GM12878 (cell line): ENCODE results near the gene HMGN4. TPM values are rescaled to one million over a fixed set of nuclear protein-coding genes. Genes with fewer than 3 reads are reported as not detected.
"Not testable (repeated sequence)": the region's sequence is repeated elsewhere in the genome, so short reads cannot be mapped to it uniquely, and the experiment has no call there.

Source experiments
- ATAC-seq: fragments of 200-7000 bp; cut with Tn5 transposase; 3 replicates; pipeline ENCODE4 v1.9.1; 2020; ENCODE audit warnings: mild to moderate bottlenecking, moderate library complexity
- BruUV-seq: library from RNA; stranded (reverse); fragments of 400-500 nt; replicated peaks from 2 replicates; lab custom pipeline; 2021; lab: Mats Ljungman, UMichigan
- CTCF ChIA-PET: fragments of 300-600 bp; sonication (Branson Sonifier 250); formaldehyde crosslinking; extraction: SDS; loops from one replicate; lab custom pipeline; 2021; ENCODE audit warnings: inconsistent platforms; lab: Yijun Ruan, JAX
- POLR2A ChIA-PET: fragments of 350-600 bp; formaldehyde crosslinking; extraction: SDS; loops from one replicate; lab custom pipeline; 2021; ENCODE audit warnings: inconsistent platforms; lab: Charles Lee
- RAD21 ChIA-PET: fragments of 300-600 bp; sonication (Branson Sonifier 250); formaldehyde crosslinking; loops from one replicate; lab custom pipeline; 2023; ENCODE audit warnings: antibody characterized with exemption; ENCODE audit not compliant: unreplicated experiment; lab: Charles Lee
- SMC1A ChIA-PET: fragments of 300-600 bp; sonication (Branson Sonifier 250); formaldehyde crosslinking; loops from one replicate; lab custom pipeline; 2023; ENCODE audit not compliant: unreplicated experiment, uncharacterized antibody; lab: Charles Lee
- DNase-seq: peaks from one replicate; pipeline ENCODE4 v3.0.0-alpha.2; 2011; ENCODE audit warnings: low read depth, low spot score
- FAIRE-seq: peaks from 3 replicates; lab custom pipeline; 2011; peaks lifted over from hg19 to GRCh38; lab: Jason Lieb, UNC
- H2AFZ ChIP-seq: 2 replicates; pipeline ENCODE4 v1.6.0; 2011; ENCODE audit warnings: low read depth, low read length, control low read depth; ENCODE audit not compliant: control insufficient read depth
- H3K27ac ChIP-seq: 2 replicates; pipeline ENCODE4 v1.5.1; 2011; ENCODE audit warnings: control low read depth; ENCODE audit not compliant: control insufficient read depth, insufficient read depth
- H3K27me3 ChIP-seq, 2 experiments: replicated peaks in 1 of 2; 2 replicates each; pipeline versions ENCODE4 v1.6.0 to v1.6.1; 2011; ENCODE audit warnings: low read length in 1 of 2; ENCODE audit not compliant: control insufficient read depth in 2 of 2, insufficient read depth in 2 of 2
- H3K36me3 ChIP-seq, 2 experiments: 2 replicates each; pipeline ENCODE4 v1.5.1; 2011; ENCODE audit warnings: low read length in 1 of 2; ENCODE audit not compliant: control insufficient read depth in 2 of 2, insufficient read depth in 2 of 2
- H3K4me1 ChIP-seq: 2 replicates; pipeline ENCODE4 v1.6.1; 2011; ENCODE audit warnings: mild to moderate bottlenecking, low read length, moderate library complexity, mixed read lengths; ENCODE audit not compliant: control insufficient read depth, insufficient read depth
- H3K4me2 ChIP-seq: 2 replicates; pipeline ENCODE4 v1.6.0; 2011; ENCODE audit warnings: control low read depth; ENCODE audit not compliant: control insufficient read depth, insufficient read depth
- H3K4me3 ChIP-seq: fragments of 200-600 bp; sonication (generic); 2 replicates; pipeline ENCODE4 v1.5.1; 2016
- H3K79me2 ChIP-seq: 2 replicates; pipeline ENCODE4 v1.6.0; 2011; ENCODE audit warnings: low read length; ENCODE audit not compliant: control insufficient read depth, insufficient read depth
- H3K9ac ChIP-seq: 2 replicates; pipeline ENCODE4 v1.8.0; 2011; ENCODE audit warnings: low read length, control low read depth, mixed read lengths; ENCODE audit not compliant: control insufficient read depth, insufficient read depth
- H3K9me3 ChIP-seq: replicated peaks from 3 replicates; pipeline ENCODE4 v1.5.1; 2011; ENCODE audit warnings: mild to moderate bottlenecking, low read length; ENCODE audit not compliant: control insufficient read depth, insufficient read depth
- H4K20me1 ChIP-seq: 2 replicates; pipeline ENCODE4 v1.6.0; 2011; ENCODE audit not compliant: control insufficient read depth, insufficient read depth
- ETV6 ChIP-seq, 2 experiments: fragments of 450-650 bp in 1 of 2; IDR thresholded peaks in 1 of 2; conservative IDR thresholded peaks in 1 of 2; 2 replicates each; pipeline ENCODE4 v1.6.1; 2014; ENCODE audit warnings: antibody characterized with exemption in 1 of 2, borderline replicate concordance in 1 of 2, low read depth in 1 of 2, mild to moderate bottlenecking in 1 of 2, moderate library complexity in 1 of 2
- WGBS: methylation state at CpG from one replicate; pipeline ENCODE4 v1.1.6; 2016; ENCODE audit warnings: low lambda C conversion rate; ENCODE audit not compliant: insufficient replicate concordance, insufficient coverage; ENCODE audit errors: missing lambda C conversion rate; 5-methylcytosine and 5-hydroxymethylcytosine counted together
- in situ Hi-C: fragments of 300-500 bp; cut with MboI; formaldehyde crosslinking; loops from 9 replicates; pipeline ENCODE4 v1.14.3; 2018; ENCODE audit warnings: mixed read lengths
- intact Hi-C: fragments of 100-400 bp; cut with micrococcal nuclease; formaldehyde crosslinking; loops from one replicate; pipeline ENCODE4 v1.14.2; 2022; ENCODE audit not compliant: unreplicated experiment
- polyA plus RNA-seq, 11 experiments: library from polyadenylated mRNA; depleted of rRNA in 4 of 11; unstranded in 6 of 11; stranded (reverse) in 5 of 11; fragments of >200 nt; fragmentation: Nextera tagmentation in 4 of 11; fragmentation: Illumina TruSeq in 1 of 11; extraction: Ambion mirVana in 4 of 11; extraction: Trizol in 1 of 11; gene quantifications; 1 replicate in 1 of 11; 2 replicates in 10 of 11; pipeline versions ENCODE4 v1.2.1 to v1.2.3, GENCODE V29; 2011 to 2016; ENCODE audit warnings: inconsistent platforms in 2 of 11, missing spikeins in 2 of 11, low read depth in 1 of 11
- total RNA-seq, 4 experiments: library from RNA; depleted of rRNA in 3 of 4; stranded (reverse); fragments of >200 nt in 3 of 4; fragmentation: Illumina TruSeq in 1 of 4; extraction: Trizol in 1 of 4; gene quantifications; 2 replicates each; pipeline versions ENCODE4 v1.2.1 to v1.2.3, GENCODE V29; 2013 to 2021

HMGN4 gene
- total and polyA plus RNA-seq, 10 of the 15 experiments (the other 5 are each of a cell fraction or from before 2014, with no cell fraction given) = 26.7 to 99.1 (median 76.7) TPM

GRCh38 chr6:26507658-26508057, 30.5 kb upstream of the HMGN4 start:
- no TSS peak for BruUV-seq
- TF ChIP-seq ETV6 (conservative IDR thresholded peaks at IDR 0.05 in 1 of 2, IDR thresholded peaks at IDR 0.05 in 1 of 2; ENCODE audit: borderline replicate concordance in 1 of 2, low read depth in 1 of 2) = no peak
- no peaks in the 10 kb centered on the region for H3K79me2 ChIP-seq
- H3K9me3 ChIP-seq = no peaks in the 10 kb centered on the region
- no peaks in the 10 kb centered on the region for H3K36me3 ChIP-seq
- H3K27me3 ChIP-seq = no peaks in the 10 kb centered on the region
- H2AFZ ChIP-seq = no peak overlapping the region
- RAD21 ChIA-PET = no interaction called here
- no peak for FAIRE-seq
- no peak for ATAC-seq
- CTCF ChIA-PET = interaction anchor here (0.6 kb wide), 1 partner anchor 20 kb away, joined by 3 read pairs; no protein-coding TSS in a partner anchor
- SMC1A ChIA-PET = no interaction called here
- POLR2A ChIA-PET = no interaction called here
- H3K4me3 ChIP-seq = no peak overlapping the region
- H3K9ac ChIP-seq = no peak overlapping the region
- in situ Hi-C loops (no loop called here), intact Hi-C loops (no loop called here)
- no peaks in the 10 kb centered on the region for H3K4me1 ChIP-seq
- H3K27ac ChIP-seq = no peak overlapping the region
- H3K4me2 ChIP-seq = no peak overlapping the region
- WGBS = 36% methylated on average over 3 of the region's 3 CpGs
- no peak for DNase-seq
- H4K20me1 ChIP-seq = no peaks in the 10 kb centered on the region

GRCh38 chr6:26511033-26511432, 27.1 kb upstream of the HMGN4 start:
- 70% methylated on average over 8 of the region's 8 CpGs for WGBS
- in situ Hi-C loops, ATAC-seq, H3K4me3 ChIP-seq, H3K9ac ChIP-seq, H3K9me3 ChIP-seq, H3K4me1 ChIP-seq, intact Hi-C loops, BruUV-seq, SMC1A ChIA-PET, DNase-seq, H3K36me3 ChIP-seq, H3K4me2 ChIP-seq, FAIRE-seq, H2AFZ ChIP-seq, H3K27me3 ChIP-seq, H4K20me1 ChIP-seq, RAD21 ChIA-PET, H3K79me2 ChIP-seq, H3K27ac ChIP-seq: not testable (repeated sequence)
- ChIA-PET POLR2A (interaction anchor here (0.6 kb wide), 3 partner anchors 15 to 303 kb away, joined by 3 to 4 read pairs (median 3); no protein-coding TSS in a partner anchor), CTCF (interaction anchor here (0.6 kb wide), 1 partner anchor 85 kb away, joined by 3 read pairs; no protein-coding TSS in a partner anchor)
